GM23338 (cell line): ENCODE data around the gene CD70. TPM values are rescaled to one million over a fixed set of nuclear protein-coding genes. Genes with fewer than 3 reads are reported as not detected.
"Not testable (repeated sequence)": the region's sequence is repeated elsewhere in the genome, so short reads cannot be mapped to it uniquely, and the experiment has no call there.

Source experiments
- ATAC-seq: fragments of 200-7000 bp; cut with Tn5 transposase; 3 replicates; pipeline ENCODE4 v1.9.1; 2020
- DNase-seq: peaks from one replicate; pipeline ENCODE4 v3.0.0-alpha.2; 2015; ENCODE audit warnings: low spot score
- H2AFZ ChIP-seq: fragments of 200-600 bp; sonication (generic); 2 replicates; pipeline ENCODE4 v1.8.0; 2016; ENCODE audit warnings: antibody characterized with exemption, mild to moderate bottlenecking, moderate library complexity
- H3F3A ChIP-seq: fragments of 200-600 bp; sonication (generic); replicated peaks from 2 replicates; pipeline ENCODE4 v1.8.0; 2017; ENCODE audit warnings: antibody characterized with exemption, mixed run types, low read depth
- H3K27ac ChIP-seq: fragments of 200-600 bp; sonication (generic); 2 replicates; pipeline ENCODE4 v1.6.1; 2016; ENCODE audit warnings: low read depth
- H3K27me3 ChIP-seq: fragments of 200-600 bp; sonication (generic); 2 replicates; pipeline ENCODE4 v1.8.0; 2016; ENCODE audit warnings: mild to moderate bottlenecking, mixed run types, moderate library complexity; ENCODE audit not compliant: insufficient read depth
- H3K36me3 ChIP-seq: fragments of 200-600 bp; sonication (generic); 2 replicates; pipeline ENCODE4 v1.8.0; 2016; ENCODE audit warnings: mild to moderate bottlenecking; ENCODE audit not compliant: insufficient read depth
- H3K4me1 ChIP-seq: fragments of 200-600 bp; sonication (generic); 2 replicates; pipeline ENCODE4 v1.8.0; 2016; ENCODE audit warnings: mild to moderate bottlenecking, moderate library complexity; ENCODE audit not compliant: insufficient read depth
- H3K4me2 ChIP-seq: fragments of 200-600 bp; sonication (generic); 2 replicates; pipeline ENCODE4 v1.7.1; 2017; ENCODE audit warnings: mixed run types
- H3K4me3 ChIP-seq: fragments of 200-600 bp; sonication (generic); 2 replicates; pipeline ENCODE4 v1.6.1; 2016; ENCODE audit warnings: mixed run types
- H3K79me2 ChIP-seq: fragments of 200-600 bp; sonication (generic); replicated peaks from 2 replicates; pipeline ENCODE4 v1.8.0; 2017; ENCODE audit warnings: mild to moderate bottlenecking; ENCODE audit not compliant: insufficient read depth
- H3K9me2 ChIP-seq: fragments of 200-600 bp; sonication (generic); 2 replicates; pipeline ENCODE4 v1.8.0; 2017; ENCODE audit not compliant: insufficient read depth
- H4K20me1 ChIP-seq: fragments of 200-600 bp; sonication (generic); replicated peaks from 2 replicates; pipeline ENCODE4 v1.8.0; 2017; ENCODE audit warnings: mild to moderate bottlenecking; ENCODE audit not compliant: insufficient read depth
- H3K27ac Mint-ChIP-seq: 2 replicates; pipeline ENCODE4 v1.8.0; 2020; ENCODE audit warnings: inconsistent platforms, mild to moderate bottlenecking, moderate library complexity, mixed read lengths
- H3K27me3 Mint-ChIP-seq: 3 replicates; pipeline ENCODE4 v1.8.0; 2022; ENCODE audit warnings: low read depth, mild to moderate bottlenecking, moderate library complexity, mixed read lengths, inconsistent platforms; ENCODE audit not compliant: insufficient read depth, poor library complexity
- H3K36me3 Mint-ChIP-seq: 3 replicates; pipeline ENCODE4 v1.8.0; 2021; ENCODE audit warnings: low read depth, mild to moderate bottlenecking, inconsistent platforms, moderate library complexity, mixed read lengths
- H3K4me1 Mint-ChIP-seq: 3 replicates; pipeline ENCODE4 v1.8.0; 2020; ENCODE audit warnings: mild to moderate bottlenecking, inconsistent platforms, mixed read lengths
- H3K4me3 Mint-ChIP-seq: 3 replicates; pipeline ENCODE4 v1.8.0; 2021; ENCODE audit warnings: moderate library complexity, mild to moderate bottlenecking, inconsistent platforms, mixed read lengths
- H3K9me3 Mint-ChIP-seq: 3 replicates; pipeline ENCODE4 v1.8.0; 2020; ENCODE audit warnings: moderate library complexity, mild to moderate bottlenecking, inconsistent platforms, mixed read lengths
- REST ChIP-seq: IDR thresholded peaks from one replicate; pipeline ENCODE4 v1.6.1; 2018; ENCODE audit warnings: antibody characterized with exemption; ENCODE audit not compliant: unreplicated experiment
- STAT1 ChIP-seq: IDR thresholded peaks from one replicate; pipeline ENCODE4 v1.6.1; 2016; ENCODE audit warnings: antibody characterized with exemption; ENCODE audit not compliant: unreplicated experiment
- ZNF114 ChIP-seq: fragments of 250-450 bp; sonication (Bioruptor Pico); IDR thresholded peaks from 2 replicates; pipeline ENCODE4 v1.5.0; 2020; ENCODE audit warnings: mild to moderate bottlenecking, moderate library complexity
- polyA plus RNA-seq: library from polyadenylated mRNA; unstranded; fragments of >200 nt; fragmentation: Nextera tagmentation; extraction: Ambion mirVana; gene quantifications from 2 replicates; pipeline ENCODE4 v1.2.1, GENCODE V29; 2016
- total RNA-seq: library from RNA; depleted of rRNA; stranded (reverse); fragments of >200 nt; shearing (Covaris generic); gene quantifications from 2 replicates; pipeline ENCODE4 v1.2.3, GENCODE V29; 2014

Gene CD70
- total and polyA plus RNA-seq, 2 experiments from 2014 or later = 2.0 to 7.3 TPM

DNA sequence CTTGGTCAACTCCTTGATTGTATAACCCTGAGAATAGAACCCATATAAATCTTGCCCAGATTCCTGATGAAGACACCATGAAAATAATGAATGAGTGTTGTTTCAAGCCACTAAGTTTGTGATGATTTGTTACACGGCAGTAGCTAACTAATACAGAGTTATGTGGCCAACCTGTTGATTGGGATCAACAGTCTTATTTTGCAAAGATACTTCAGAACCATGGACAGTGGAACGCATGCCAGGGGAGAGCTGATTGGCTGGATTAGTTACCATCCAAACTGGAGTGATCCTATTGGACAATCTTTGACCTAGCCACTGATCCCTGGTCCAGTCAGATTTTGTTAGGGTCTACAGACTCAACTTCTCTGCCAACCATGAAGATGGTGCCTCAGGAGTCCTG is 26.6 kb downstream of the CD70 start:
- peak; percentile 44 for DNase-seq
- H3K4me2 ChIP-seq = no peak overlapping the region
- H3K4me3 Mint-ChIP-seq = no peak overlapping the region
- no peak overlapping the region for H3K4me3 ChIP-seq
- H3K36me3 ChIP-seq = no peaks in the 10 kb centered on the region; the same call in 1 of the 2 replicates
- TF ChIP-seq REST = peak; percentile 74
- no peak for TF ChIP-seq STAT1
- no peak overlapping the region for H3K27ac ChIP-seq
- H3K27me3 Mint-ChIP-seq = peaks cover 2% of the 10 kb centered on the region
- H3K79me2 ChIP-seq = no peaks in the 10 kb centered on the region
- H3K4me1 ChIP-seq = no peaks in the 10 kb centered on the region
- no peaks in the 10 kb centered on the region for H3K4me1 Mint-ChIP-seq
- H4K20me1 ChIP-seq = no peaks in the 10 kb centered on the region
- no peaks in the 10 kb centered on the region for H3K9me2 ChIP-seq
- no peaks in the 10 kb centered on the region for H3F3A ChIP-seq
- peaks cover 91% of the 10 kb centered on the region for H3K9me3 Mint-ChIP-seq
- no peak for ATAC-seq
- H3K27me3 ChIP-seq = no peaks in the 10 kb centered on the region
- no peak overlapping the region for H2AFZ ChIP-seq
- no peak overlapping the region for H3K27ac Mint-ChIP-seq
- H3K36me3 Mint-ChIP-seq = peaks cover 24% of the 10 kb centered on the region

GRCh38 chr19:6562437-6562836 is 28.5 kb downstream of the CD70 start:
- not testable (repeated sequence) for H3K4me3 ChIP-seq, H3K27ac ChIP-seq, H3K4me3 Mint-ChIP-seq, H3F3A ChIP-seq, H3K27me3 Mint-ChIP-seq, H4K20me1 ChIP-seq, H3K27ac Mint-ChIP-seq, H3K27me3 ChIP-seq, H2AFZ ChIP-seq, H3K4me1 Mint-ChIP-seq, ATAC-seq, H3K36me3 ChIP-seq, H3K79me2 ChIP-seq, DNase-seq, H3K4me2 ChIP-seq, H3K4me1 ChIP-seq, H3K9me2 ChIP-seq
- H3K36me3 Mint-ChIP-seq = peaks cover 24% of the 10 kb centered on the region
- H3K9me3 Mint-ChIP-seq = peaks cover 85% of the 10 kb centered on the region

- Histone ChIP-seq H3K4me1 (peaks cover 11% of the 10 kb centered on the region), H3K27ac (no peak overlapping the region), H3K9me2 (no peaks in the 10 kb centered on the region), H3K4me3 (no peak overlapping the region), H3K4me2 (no peak overlapping the region), H4K20me1 (no peaks in the 10 kb centered on the region), H3F3A (no peaks in the 10 kb centered on the region), H3K27me3 (no peaks in the 10 kb centered on the region), H3K36me3 (no peaks in the 10 kb centered on the region), H2AFZ (peak overlapping the region; percentile 66; the same call in 1 of the 2 replicates), H3K79me2 (no peaks in the 10 kb centered on the region)
- H3K9me3 Mint-ChIP-seq = peaks cover 49% of the 10 kb centered on the region
- no peaks in the 10 kb centered on the region for H3K4me1 Mint-ChIP-seq
- peaks cover 13% of the 10 kb centered on the region; the same call in 2 of the 3 replicates for H3K36me3 Mint-ChIP-seq
- DNase-seq (no peak), ATAC-seq (no peak)
- peaks cover 6% of the 10 kb centered on the region for H3K27me3 Mint-ChIP-seq
- TF ChIP-seq ZNF114 (CRISPR knock-in tag) (no peak), STAT1 (no peak)
- no peak overlapping the region for H3K27ac Mint-ChIP-seq
- H3K4me3 Mint-ChIP-seq = no peak overlapping the region
Measured at GRCh38 chr19:6556480-6557195, 34.3 kb downstream of the CD70 start.
